Astrocyte (in vitro differentiated cells and primary cell): Measurements from ENCODE around the gene ZNF317. TPM values are rescaled to one million over a fixed set of nuclear protein-coding genes. Genes with fewer than 3 reads are reported as not detected.
"Not testable (repeated sequence)": the region's sequence is repeated elsewhere in the genome, so short reads cannot be mapped to it uniquely, and the experiment has no call there.

ENCODE experiments used
- DNase-seq: peaks from one replicate; pipeline ENCODE4 v3.0.0-alpha.2; 2010; ENCODE audit warnings: low read depth
- FAIRE-seq: peaks from 2 replicates; lab custom pipeline; 2011; peaks lifted over from hg19 to GRCh38; lab: Jason Lieb, UNC
- H2AFZ ChIP-seq: 2 replicates; pipeline ENCODE4 v1.6.0; 2012; ENCODE audit warnings: low read depth, low read length, inconsistent platforms
- H3K27ac ChIP-seq: 2 replicates; pipeline ENCODE4 v1.5.1; 2011; ENCODE audit warnings: low read depth, low read length, inconsistent platforms
- H3K27me3 ChIP-seq: 2 replicates; pipeline ENCODE4 v1.6.0; 2011; ENCODE audit warnings: low read length, inconsistent platforms; ENCODE audit not compliant: insufficient read depth
- H3K36me3 ChIP-seq: 2 replicates; pipeline ENCODE4 v1.5.1; 2011; ENCODE audit warnings: low read length, inconsistent platforms; ENCODE audit not compliant: insufficient read depth
- H3K4me1 ChIP-seq: 2 replicates; pipeline ENCODE4 v1.5.1; 2011; ENCODE audit warnings: low read length, inconsistent platforms; ENCODE audit not compliant: insufficient read depth
- H3K4me2 ChIP-seq: 2 replicates; pipeline ENCODE4 v1.6.0; 2012; ENCODE audit warnings: low read length, inconsistent platforms
- H3K4me3 ChIP-seq: 2 replicates; pipeline ENCODE4 v1.5.1; 2011; ENCODE audit warnings: low read depth, mild to moderate bottlenecking, low read length, inconsistent platforms; ENCODE audit not compliant: insufficient read depth
- H3K79me2 ChIP-seq: 2 replicates; pipeline ENCODE4 v1.6.0; 2012; ENCODE audit warnings: mild to moderate bottlenecking, low read length, inconsistent platforms; ENCODE audit not compliant: insufficient read depth
- H3K9ac ChIP-seq: 2 replicates; pipeline ENCODE4 v1.6.0; 2012; ENCODE audit warnings: mild to moderate bottlenecking, low read length, inconsistent platforms
- H3K9me3 ChIP-seq: 2 replicates; pipeline ENCODE4 v1.5.1; 2012; ENCODE audit warnings: low read depth, mild to moderate bottlenecking, low read length, inconsistent platforms; ENCODE audit not compliant: insufficient read depth
- H4K20me1 ChIP-seq: 2 replicates; pipeline ENCODE4 v1.6.0; 2012; ENCODE audit warnings: low read length, inconsistent platforms; ENCODE audit not compliant: insufficient read depth
- H3K27ac Mint-ChIP-seq: one replicate; pipeline ENCODE4 v1.8.0; 2021; ENCODE audit warnings: mild to moderate bottlenecking, mixed read lengths; ENCODE audit not compliant: unreplicated experiment
- H3K27me3 Mint-ChIP-seq: one replicate; pipeline ENCODE4 v1.8.0; 2021; ENCODE audit warnings: low read depth, mixed read lengths; ENCODE audit not compliant: unreplicated experiment
- H3K36me3 Mint-ChIP-seq: one replicate; pipeline ENCODE4 v1.8.0; 2021; ENCODE audit warnings: low read depth, mixed read lengths; ENCODE audit not compliant: unreplicated experiment
- H3K4me1 Mint-ChIP-seq: one replicate; pipeline ENCODE4 v1.8.0; 2021; ENCODE audit warnings: low read depth, mixed read lengths; ENCODE audit not compliant: unreplicated experiment
- H3K4me3 Mint-ChIP-seq: one replicate; pipeline ENCODE4 v1.8.0; 2021; ENCODE audit warnings: mild to moderate bottlenecking, moderate library complexity, mixed read lengths; ENCODE audit not compliant: unreplicated experiment
- H3K9me3 Mint-ChIP-seq: one replicate; pipeline ENCODE4 v1.8.0; 2021; ENCODE audit warnings: mild to moderate bottlenecking, mixed read lengths; ENCODE audit not compliant: unreplicated experiment
- EZH2 ChIP-seq: IDR thresholded peaks from 2 replicates; pipeline ENCODE4 v1.6.1; 2012; ENCODE audit warnings: mild to moderate bottlenecking, low read length, inconsistent platforms; ENCODE audit not compliant: insufficient read depth
- total RNA-seq: library from RNA; stranded (reverse); gene quantifications from 2 replicates; pipeline ENCODE4 v1.2.1, GENCODE V29; 2021
- TF ChIP-seq, protein P1 (sequence below): IDR thresholded peaks from 2 replicates; pipeline ENCODE4 v1.5.1; 2011; ENCODE audit warnings: low read depth, mild to moderate bottlenecking, inconsistent platforms, low read length, moderate library complexity; ENCODE audit not compliant: insufficient read depth

The ZNF317 gene
- total RNA-seq, 1 donor from 2014 or later = 32.9 TPM

DNA sequence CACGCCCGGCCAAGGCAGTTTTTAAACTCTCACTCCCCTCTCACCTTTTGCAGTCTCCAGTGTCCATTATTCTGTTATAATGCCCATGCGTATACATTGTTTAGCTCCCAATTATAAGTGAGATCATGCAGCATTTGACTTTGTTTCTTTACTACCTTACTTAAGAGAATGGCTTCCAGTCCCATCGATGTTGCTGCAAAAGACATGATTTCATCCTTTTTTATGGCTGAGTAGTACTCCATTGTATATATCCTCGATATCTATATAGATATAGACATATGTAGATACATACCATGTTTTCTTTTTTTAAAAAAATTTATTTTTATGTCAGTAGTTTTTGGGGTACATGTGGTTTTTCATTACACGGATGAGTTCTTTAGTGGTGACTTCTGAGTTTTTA lies 47.0 kb downstream of the ZNF317 start:
- no peaks in the 10 kb centered on the region for H3K27me3 Mint-ChIP-seq
- Histone ChIP-seq H3K79me2 (no peaks in the 10 kb centered on the region), H3K9me3 (no peaks in the 10 kb centered on the region), H3K27me3 (no peaks in the 10 kb centered on the region), H3K4me2 (no peak overlapping the region), H3K36me3 (no peaks in the 10 kb centered on the region), H3K9ac (no peak overlapping the region), H4K20me1 (no peaks in the 10 kb centered on the region), H2AFZ (no peak overlapping the region), H3K4me3 (no peak overlapping the region), H3K4me1 (no peaks in the 10 kb centered on the region), H3K27ac (no peak overlapping the region)
- peaks cover 2% of the 10 kb centered on the region for H3K36me3 Mint-ChIP-seq
- FAIRE-seq = no peak
- H3K27ac Mint-ChIP-seq = no peak overlapping the region
- H3K9me3 Mint-ChIP-seq = peaks cover 14% of the 10 kb centered on the region
- no peaks in the 10 kb centered on the region for H3K4me1 Mint-ChIP-seq
- TF ChIP-seq, protein P1, sequence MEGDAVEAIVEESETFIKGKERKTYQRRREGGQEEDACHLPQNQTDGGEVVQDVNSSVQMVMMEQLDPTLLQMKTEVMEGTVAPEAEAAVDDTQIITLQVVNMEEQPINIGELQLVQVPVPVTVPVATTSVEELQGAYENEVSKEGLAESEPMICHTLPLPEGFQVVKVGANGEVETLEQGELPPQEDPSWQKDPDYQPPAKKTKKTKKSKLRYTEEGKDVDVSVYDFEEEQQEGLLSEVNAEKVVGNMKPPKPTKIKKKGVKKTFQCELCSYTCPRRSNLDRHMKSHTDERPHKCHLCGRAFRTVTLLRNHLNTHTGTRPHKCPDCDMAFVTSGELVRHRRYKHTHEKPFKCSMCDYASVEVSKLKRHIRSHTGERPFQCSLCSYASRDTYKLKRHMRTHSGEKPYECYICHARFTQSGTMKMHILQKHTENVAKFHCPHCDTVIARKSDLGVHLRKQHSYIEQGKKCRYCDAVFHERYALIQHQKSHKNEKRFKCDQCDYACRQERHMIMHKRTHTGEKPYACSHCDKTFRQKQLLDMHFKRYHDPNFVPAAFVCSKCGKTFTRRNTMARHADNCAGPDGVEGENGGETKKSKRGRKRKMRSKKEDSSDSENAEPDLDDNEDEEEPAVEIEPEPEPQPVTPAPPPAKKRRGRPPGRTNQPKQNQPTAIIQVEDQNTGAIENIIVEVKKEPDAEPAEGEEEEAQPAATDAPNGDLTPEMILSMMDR = no peak
- no peak for TF ChIP-seq EZH2
- no peak overlapping the region for H3K4me3 Mint-ChIP-seq
- no peak for DNase-seq

DNA sequence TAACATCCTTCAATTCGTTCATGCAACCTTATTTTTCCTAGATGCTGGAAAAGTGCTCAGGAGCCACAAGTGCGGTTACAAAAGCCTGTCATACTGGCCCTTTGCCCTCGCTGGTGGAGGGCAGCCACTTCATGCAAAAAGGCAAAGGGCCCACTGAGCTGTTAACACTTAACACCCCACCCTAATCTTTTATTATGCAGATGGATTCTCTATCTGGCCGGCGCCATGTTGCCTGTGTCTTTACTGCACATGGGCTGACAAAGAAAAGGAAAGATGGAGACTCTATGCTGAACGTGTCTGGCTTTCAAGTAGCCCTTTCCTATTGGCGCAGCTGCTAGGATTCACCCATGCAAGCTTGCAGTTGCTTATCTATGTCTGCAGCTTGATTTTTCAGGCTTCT lies 49.3 kb downstream of the ZNF317 start:
- Mint-ChIP-seq H3K4me1 (no peaks in the 10 kb centered on the region), H3K36me3 (peaks cover 2% of the 10 kb centered on the region), H3K9me3 (peaks cover 14% of the 10 kb centered on the region), H3K4me3 (no peak overlapping the region), H3K27me3 (no peaks in the 10 kb centered on the region), H3K27ac (no peak overlapping the region)
- Histone ChIP-seq H2AFZ (no peak overlapping the region), H3K36me3 (no peaks in the 10 kb centered on the region), H3K4me3 (no peak overlapping the region), H3K27me3 (no peaks in the 10 kb centered on the region), H3K9ac (no peak overlapping the region), H3K9me3 (no peaks in the 10 kb centered on the region), H3K4me2 (no peak overlapping the region), H4K20me1 (no peaks in the 10 kb centered on the region), H3K4me1 (no peaks in the 10 kb centered on the region), H3K27ac (no peak overlapping the region), H3K79me2 (no peaks in the 10 kb centered on the region)
- no peak for FAIRE-seq
- TF ChIP-seq EZH2 = no peak
- TF ChIP-seq, protein P1 = no peak
- DNase-seq = no peak

DNA sequence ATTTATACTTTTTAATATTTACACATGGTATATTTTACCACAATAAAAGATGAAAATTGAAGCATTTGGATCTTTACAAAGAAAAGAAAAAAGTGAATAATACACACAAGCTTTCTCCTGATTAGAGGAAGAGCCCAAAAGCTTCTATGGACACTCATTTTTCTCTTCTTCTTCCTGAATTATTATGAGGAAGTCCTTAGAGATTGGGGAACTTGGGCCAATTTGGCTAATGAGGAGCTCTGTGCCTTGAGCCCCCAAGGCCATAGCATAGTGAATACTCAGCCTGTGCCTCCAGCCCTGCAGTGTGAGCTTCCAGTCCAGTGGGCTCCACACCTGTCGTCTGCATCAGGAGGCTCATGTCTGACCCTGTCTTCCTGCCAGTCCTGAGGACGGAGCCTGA lies 57.8 kb downstream of the ZNF317 start:
- not testable (repeated sequence) for H3K4me1 ChIP-seq, FAIRE-seq, H3K27me3 ChIP-seq, H4K20me1 ChIP-seq, H3K9ac ChIP-seq, H3K36me3 Mint-ChIP-seq, H3K27ac Mint-ChIP-seq, H3K4me3 Mint-ChIP-seq, H3K4me1 Mint-ChIP-seq, H3K79me2 ChIP-seq, H3K9me3 Mint-ChIP-seq, H3K27ac ChIP-seq, DNase-seq, H3K4me2 ChIP-seq, H3K27me3 Mint-ChIP-seq, H2AFZ ChIP-seq, H3K4me3 ChIP-seq, H3K36me3 ChIP-seq, H3K9me3 ChIP-seq
